ENCODE results near the gene ADAM8. TPM values are rescaled to one million over a fixed set of nuclear protein-coding genes. Genes with fewer than 3 reads are reported as not detected.

Gene ADAM8
- polyA plus RNA-seq, 1 donor (not counting 4 experiments of a cell fraction or from before 2014, with no cell fraction given): 42.0 TPM

- dilution Hi-C loops (cut with MboI; ENCODE audit: extremely low pct_ligation_motif_present, low sequenced_read_pairs): no loop called here
- H2AFZ ChIP-seq (ENCODE audit: control insufficient read depth, low read length): no peak overlapping the region
- no peaks in the 10 kb centered on the region for H3K36me3 ChIP-seq (ENCODE audit: control insufficient read depth in 2 of 2, extremely low read depth in 1 of 2, insufficient read depth in 2 of 2, low read length in 2 of 2)
- no peak overlapping the region for H3K9ac ChIP-seq (ENCODE audit: control insufficient read depth, extremely low read depth, insufficient read depth, low read length)
- H3K27ac ChIP-seq (ENCODE audit: control insufficient read depth, insufficient read depth, low read length): no peak overlapping the region
- FAIRE-seq (no peak), DNase-seq (ENCODE audit: low read depth, low spot score) (no peak)
- TF ChIP-seq CTCF (optimal IDR thresholded peaks at IDR 0.05 in 1 of 3, IDR thresholded peaks at IDR 0.05 in 1 of 3, conservative IDR thresholded peaks at IDR 0.05 in 1 of 3; ENCODE audit: extremely low read depth in 1 of 3, insufficient read depth in 2 of 3, low read length in 3 of 3): no peak
- TF ChIP-seq EZH2 (IDR thresholded peaks at IDR 0.05; ENCODE audit: low read length): no peak
- H3K9me1 ChIP-seq (ENCODE audit: control insufficient read depth, extremely low read depth, insufficient read depth, low read length): no peaks in the 10 kb centered on the region
- no peaks in the 10 kb centered on the region for H3K79me2 ChIP-seq (ENCODE audit: control insufficient read depth, insufficient read depth, low read length)
- no peaks in the 10 kb centered on the region for H3K9me3 ChIP-seq (ENCODE audit: control insufficient read depth, low read depth, low read length)
- H3K4me3 ChIP-seq (ENCODE audit: control insufficient read depth in 2 of 3, extremely low read depth in 1 of 3, insufficient read depth in 2 of 3, low read depth in 1 of 3, low read length in 3 of 3): no peak overlapping the region
- no peaks in the 10 kb centered on the region for H3K27me3 ChIP-seq (ENCODE audit: control insufficient read depth, extremely low read depth, insufficient read depth, low read length)
- no peak overlapping the region for H3K4me2 ChIP-seq (ENCODE audit: control insufficient read depth, extremely low read depth, insufficient read depth, low read depth, low read length)
- H4K20me1 ChIP-seq (ENCODE audit: control insufficient read depth, extremely low read depth, insufficient read depth, low read length): no peaks in the 10 kb centered on the region
- no peaks in the 10 kb centered on the region for H3K4me1 ChIP-seq (ENCODE audit: control insufficient read depth, extremely low read depth, insufficient read depth, low read length)
Measured at GRCh38 chr10:133212853-133213494, 63.7 kb downstream of the ADAM8 start.

Other genes with a start within 250 kb of the ADAM8 start
- not detected in 3 replicates for gene ADGRA1, start 188.9 kb downstream of the ADAM8 start, polyA plus RNA-seq
- gene KNDC1, start 116.6 kb downstream of the ADAM8 start, polyA plus RNA-seq: 0.02 to 0.32 TPM (median 0.20 TPM) in 3 replicates
- gene UTF1, start 46.7 kb downstream of the ADAM8 start, polyA plus RNA-seq: not detected in 3 replicates
- gene VENTX, start 39.0 kb downstream of the ADAM8 start, polyA plus RNA-seq: not detected in 3 replicates
- 38.0 to 55.8 TPM (median 48.2 TPM) in 3 replicates for gene TUBGCP2, start 32.0 kb upstream of the ADAM8 start, polyA plus RNA-seq
- 15.3 to 22.0 TPM (median 20.2 TPM) in 3 replicates for gene ZNF511, start 32.0 kb upstream of the ADAM8 start, polyA plus RNA-seq
- not detected in 3 replicates for gene CALY, start 60.0 kb upstream of the ADAM8 start, polyA plus RNA-seq
- gene PRAP1, start 70.5 kb upstream of the ADAM8 start, polyA plus RNA-seq: not detected in 3 replicates
- 11.3 to 15.5 TPM (median 14.2 TPM) in 3 replicates for gene FUOM, start 81.2 kb upstream of the ADAM8 start, polyA plus RNA-seq
- gene ECHS1, start 96.5 kb upstream of the ADAM8 start, polyA plus RNA-seq: 18.1 to 73.9 TPM (median 27.1 TPM) in 3 replicates
- 2.5 to 2.8 TPM (median 2.6 TPM) in 3 replicates for gene PAOX, start 102.4 kb upstream of the ADAM8 start, polyA plus RNA-seq
- 30.8 to 36.9 TPM (median 31.6 TPM) in 3 replicates for gene MTG1, start 117.3 kb upstream of the ADAM8 start, polyA plus RNA-seq
- gene SPRN, start 147.8 kb upstream of the ADAM8 start, polyA plus RNA-seq: 0.01 to 0.04 TPM (median 0.02 TPM) in 3 replicates
- 0.58 to 0.75 TPM (median 0.70 TPM) in 3 replicates for gene SCART1, start 177.1 kb upstream of the ADAM8 start, polyA plus RNA-seq

All from keratinocyte (primary cell).